Left cardiac atrium (tissue), 4 donors: Measurements from ENCODE around the gene TTC39C. TPM values are rescaled to one million over a fixed set of nuclear protein-coding genes. Genes with fewer than 3 reads are reported as not detected.
"Not testable (repeated sequence)": the region's sequence is repeated elsewhere in the genome, so short reads cannot be mapped to it uniquely, and the experiment has no call there.

ENCODE experiments used
- ATAC-seq, 2 donors: fragments of 200-7000 bp; cut with Tn5 transposase; one replicate each; pipeline ENCODE4 v1.9.1; 2020; ENCODE audit warnings: mild to moderate bottlenecking in 2 of 2, moderate library complexity in 2 of 2
- DNase-seq: peaks from one replicate; pipeline ENCODE4 v3.0.0-alpha.2; 2020
- intact Hi-C, 2 donors: fragments of 100-400 bp; cut with DNase I; formaldehyde crosslinking; loops; one replicate each; pipeline versions ENCODE4 v1.14.1 to v1.15.1; 2022 to 2023
- total RNA-seq, 2 donors: library from RNA; stranded (reverse); fragmentation: NEBNext Ultra II Directional; extraction: Animal tissue kit (Norgen Biotek cat#: 25700); gene quantifications; one replicate each; pipeline ENCODE4 v1.2.1, GENCODE V29; 2021
- donor health status: DM: no; HTN: yes; CAD: no.
- donor health status: DM: no; HTN: yes; CAD: no; lungs with severe emphysema.
- donor health status: DM: yes; HTN: yes; CAD: no.
- donor health status: Dilated cardiomyopathy.

TTC39C gene
- total RNA-seq, 2 donors from 2014 or later, result 7.6 to 8.9 TPM

- ATAC-seq (peak; percentile 88 to 94), DNase-seq (peak; percentile 77)
- intact Hi-C loops, result no loop called here
Observed at GRCh38 chr18:24138789-24139616, 124.4 kb downstream of the TTC39C start, which contains the start of gene CABYR. CABYR (plus strand) TSS chr18:24139062; CDS start chr18:24143115, 4,053 bp downstream.

GRCh38 chr18:24140697-24141096, 126.1 kb downstream of the TTC39C start:
- no peak for DNase-seq
- no peak for ATAC-seq
- intact Hi-C loops, result no loop called here

- intact Hi-C loops, result no loop called here
- DNase-seq, result no peak
Observed at GRCh38 chr18:24142376-24142775, 127.8 kb downstream of the TTC39C start.

GRCh38 chr18:24149591-24149990, 135.0 kb downstream of the TTC39C start:
- intact Hi-C loops, ATAC-seq, DNase-seq: not testable (repeated sequence)

More at GRCh38 chr18:24142376-24142775, 127.8 kb downstream of the TTC39C start:
- ATAC-seq, result no peak

GRCh38 chr18:24153397-24153796, 138.8 kb downstream of the TTC39C start:
- DNase-seq, result no peak
- intact Hi-C loops, result no loop called here
- no peak for ATAC-seq

- intact Hi-C loops, result no loop called here
- no peak for ATAC-seq
- DNase-seq, result no peak
Observed at GRCh38 chr18:24157855-24158254, 143.3 kb downstream of the TTC39C start.

- intact Hi-C loops, result no loop called here
- ATAC-seq (no peak), DNase-seq (no peak)
Observed at GRCh38 chr18:24160086-24160485, 145.5 kb downstream of the TTC39C start.

GRCh38 chr18:24161304-24161703, 146.8 kb downstream of the TTC39C start:
- intact Hi-C loops, result no loop called here
- no peak for DNase-seq
- ATAC-seq, result no peak

- intact Hi-C loops, result no loop called here
- no peak for DNase-seq
- no peak for ATAC-seq
Observed at GRCh38 chr18:24168496-24168895, 153.9 kb downstream of the TTC39C start.

- no peak for DNase-seq
- intact Hi-C loops, result loop anchor here in 1 of 2 donors (10.0 kb wide), 1 partner anchor 94 kb away; no protein-coding TSS in a partner anchor
Observed at GRCh38 chr18:24170360-24170759, 155.8 kb downstream of the TTC39C start.

GRCh38 chr18:24173997-24174396, 159.4 kb downstream of the TTC39C start:
- DNase-seq (no peak), ATAC-seq (no peak)
- intact Hi-C loops, result loop anchor here in 1 of 2 donors (10.0 kb wide), 1 partner anchor 91 kb away; no protein-coding TSS in a partner anchor

More at GRCh38 chr18:24170360-24170759, 155.8 kb downstream of the TTC39C start:
- no peak for ATAC-seq

- DNase-seq (peak; percentile 61), ATAC-seq (peak; percentile 61 to 68)
- intact Hi-C loops, result loop anchor here (2.0 to 10.0 kb wide), 3 partner anchors 88 to 310 kb away; no protein-coding TSS in a partner anchor
Observed at GRCh38 chr18:24176727-24177416, 162.3 kb downstream of the TTC39C start.

- ATAC-seq, result no peak
- intact Hi-C loops, result loop anchor here (2.0 to 10.0 kb wide), 3 partner anchors 87 to 310 kb away; no protein-coding TSS in a partner anchor
- DNase-seq, result no peak
Observed at GRCh38 chr18:24177499-24178133, 163.1 kb downstream of the TTC39C start.

- intact Hi-C loops, result no loop called here
- no peak for DNase-seq
- no peak for ATAC-seq
Observed at GRCh38 chr18:24180048-24180447, 165.5 kb downstream of the TTC39C start.

- no peak for ATAC-seq
- no peak for DNase-seq
- intact Hi-C loops, result no loop called here
Observed at GRCh38 chr18:24181806-24182205, 167.3 kb downstream of the TTC39C start.

Other genes starting within 250 kb of the TTC39C start
- under 1 TPM; 0.38 to 0.86 TPM for gene CABYR, start 124.3 kb downstream of the TTC39C start, total RNA-seq